HL-60 (cell line): ENCODE data around the gene USP20.

Experiments
- DNase-seq, 2 experiments: peaks; one replicate each; pipeline ENCODE4 v3.0.0-alpha.2; 2010 to 2020; ENCODE audit warnings: low read depth in 1 of 2, low spot score in 1 of 2
- H3K27ac ChIP-seq: fragments of 250-450 bp; sonication (Bioruptor Pico); replicated peaks from 2 replicates; pipeline ENCODE4 v1.5.1; 2020; ENCODE audit warnings: mild to moderate bottlenecking, moderate library complexity
- H3K27me3 ChIP-seq: fragments of 250-450 bp; sonication (Bioruptor Pico); 2 replicates; pipeline ENCODE4 v1.5.1; 2021; ENCODE audit warnings: mild to moderate bottlenecking, moderate library complexity; ENCODE audit not compliant: insufficient read depth, poor library complexity, severe bottlenecking
- H3K4me3 ChIP-seq: replicated peaks from 2 replicates; pipeline ENCODE4 v1.5.1; 2011; ENCODE audit warnings: mild to moderate bottlenecking, control low read depth, low read length; ENCODE audit not compliant: insufficient read depth
- CTCF ChIP-seq: IDR thresholded peaks from one replicate; pipeline ENCODE4 v1.5.1; 2011; ENCODE audit warnings: low read length, control low read depth, inconsistent platforms; ENCODE audit not compliant: insufficient read depth
- GABPA ChIP-seq: IDR thresholded peaks from 2 replicates; pipeline ENCODE4 v1.6.1; 2012; ENCODE audit warnings: low read depth
- POLR2AphosphoS5 ChIP-seq: IDR thresholded peaks from 2 replicates; pipeline ENCODE4 v1.6.1; 2012; ENCODE audit warnings: low read depth
- REST ChIP-seq: IDR thresholded peaks from 2 replicates; pipeline ENCODE4 v1.6.1; 2012; ENCODE audit warnings: low read depth; ENCODE audit not compliant: insufficient replicate concordance
- SPI1 ChIP-seq: IDR thresholded peaks from 2 replicates; pipeline ENCODE4 v1.6.1; 2012; ENCODE audit warnings: low read depth, mild to moderate bottlenecking, borderline replicate concordance

Gene USP20

GRCh38 chr9:129891569-129891968 lies 56.3 kb downstream of the USP20 start:
- peak overlapping the region; percentile 94 for H3K27ac ChIP-seq
- TF ChIP-seq REST = no peak
- TF ChIP-seq POLR2AphosphoS5 = no peak
- TF ChIP-seq CTCF = no peak
- no peaks in the 10 kb centered on the region for H3K27me3 ChIP-seq
- H3K4me3 ChIP-seq = no peak overlapping the region
- no peak for DNase-seq

GRCh38 chr9:129894120-129894823 lies 59.0 kb downstream of the USP20 start:
- DNase-seq = no peak
- TF ChIP-seq REST = no peak
- TF ChIP-seq GABPA = no peak
- TF ChIP-seq POLR2AphosphoS5 = no peak
- no peak for TF ChIP-seq SPI1
- Histone ChIP-seq H3K4me3 (no peak overlapping the region), H3K27me3 (no peaks in the 10 kb centered on the region), H3K27ac (peak overlapping the region; percentile 49)

GRCh38 chr9:129895376-129896268 lies 60.4 kb downstream of the USP20 start:
- Histone ChIP-seq H3K27me3 (no peaks in the 10 kb centered on the region), H3K27ac (peak overlapping the region; percentile 49), H3K4me3 (no peak overlapping the region)
- TF ChIP-seq REST = no peak
- TF ChIP-seq CTCF = no peak
- TF ChIP-seq SPI1 = no peak
- TF ChIP-seq POLR2AphosphoS5 = no peak
- no peak for TF ChIP-seq GABPA
- DNase-seq = peak in 1 of 2 experiments; percentile 46
